ENCODE results near the gene JMJD1C. TPM values are rescaled to one million over a fixed set of nuclear protein-coding genes. Genes with fewer than 3 reads are reported as not detected.
"Not testable (repeated sequence)": the region's sequence is repeated elsewhere in the genome, so short reads cannot be mapped to it uniquely, and the experiment has no call there.

Gene JMJD1C
- total RNA-seq, 1 donor from 2014 or later, result 187 TPM

DNA sequence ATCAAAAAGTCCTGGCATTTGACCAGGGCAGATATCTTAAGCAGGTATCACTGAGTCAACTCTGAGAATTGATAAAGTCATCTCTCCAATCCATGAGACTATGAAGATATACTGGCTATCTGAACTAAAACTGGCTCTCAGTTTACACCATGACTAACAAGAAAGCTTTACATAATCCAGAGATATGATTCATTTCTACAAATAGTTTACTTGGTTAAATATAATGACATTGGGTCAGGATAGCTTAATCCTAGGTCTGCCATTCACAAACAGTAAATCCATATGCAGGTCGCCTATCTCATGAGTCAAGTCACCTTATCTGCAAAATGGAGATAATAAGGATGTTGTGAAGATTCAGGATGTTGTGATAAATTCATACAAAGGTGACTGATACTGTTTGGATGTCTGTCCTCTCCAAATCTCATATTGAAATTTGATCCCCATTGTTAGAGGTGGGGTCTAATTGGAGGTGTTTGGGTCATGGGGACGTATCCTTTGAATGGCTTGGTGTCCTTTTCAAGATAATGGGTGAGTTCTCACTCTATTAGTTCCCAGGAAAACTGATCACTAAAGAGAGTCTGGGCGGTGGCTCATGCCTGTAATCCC lies 117.4 kb downstream of the JMJD1C start:
- DNase-seq, result no peak

DNA sequence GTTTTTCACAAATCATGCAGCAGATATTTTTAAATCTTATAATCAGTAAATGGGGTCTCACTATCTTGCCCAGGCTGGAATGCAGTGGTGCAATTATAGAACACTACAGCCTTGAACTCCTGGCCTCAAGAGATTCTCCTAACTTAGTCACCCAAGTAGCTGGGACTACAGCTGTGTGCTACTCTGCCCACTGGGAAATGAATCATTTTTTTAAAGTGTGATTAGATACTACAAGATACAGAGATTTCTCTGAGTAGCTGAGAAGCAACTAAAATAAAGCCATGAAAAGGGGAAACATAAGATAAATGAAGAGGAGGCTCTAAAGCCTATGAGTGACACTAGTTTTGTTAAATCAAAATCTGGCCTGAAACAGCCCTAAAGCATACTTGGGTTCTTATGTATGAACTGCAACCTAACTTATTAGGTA lies 119.7 kb downstream of the JMJD1C start:
- no peak for DNase-seq

DNA sequence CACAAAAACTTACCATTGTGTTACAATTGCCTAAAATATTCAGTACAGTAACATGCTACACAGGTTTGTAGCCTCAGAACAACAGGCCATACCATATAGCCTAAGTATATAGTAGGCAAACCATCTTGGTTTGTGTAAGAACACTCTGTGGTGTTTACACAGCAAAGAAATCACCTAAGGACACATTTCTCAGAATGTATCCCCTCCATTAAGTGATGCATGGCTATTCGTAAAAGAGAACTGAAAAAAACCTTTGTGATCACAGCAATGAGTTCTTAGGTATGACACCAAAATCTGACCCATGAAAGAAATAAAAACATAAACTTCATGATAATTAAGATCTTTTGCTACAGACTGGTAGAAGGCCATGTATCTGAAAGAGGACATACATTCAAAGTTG lies 121.5 kb downstream of the JMJD1C start:
- no peak for DNase-seq

DNA sequence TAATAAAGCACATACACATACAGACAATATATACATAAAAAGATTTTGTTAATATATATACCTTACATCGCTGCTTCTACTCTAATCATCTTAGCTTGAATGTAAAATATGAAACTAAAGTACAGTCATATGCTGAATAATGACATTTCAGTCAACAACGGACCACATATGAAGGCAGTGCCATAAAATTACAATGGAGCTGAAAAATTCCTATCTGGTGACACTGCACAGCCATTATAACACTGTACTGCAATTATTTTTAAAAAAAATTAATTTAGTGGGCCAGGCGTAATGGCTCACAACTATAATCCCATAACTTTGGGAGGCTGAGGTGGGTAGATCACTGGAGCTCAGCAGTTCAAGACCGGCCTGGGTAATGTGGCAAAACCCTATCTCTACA lies 122.3 kb downstream of the JMJD1C start:
- no peak for DNase-seq

DNA sequence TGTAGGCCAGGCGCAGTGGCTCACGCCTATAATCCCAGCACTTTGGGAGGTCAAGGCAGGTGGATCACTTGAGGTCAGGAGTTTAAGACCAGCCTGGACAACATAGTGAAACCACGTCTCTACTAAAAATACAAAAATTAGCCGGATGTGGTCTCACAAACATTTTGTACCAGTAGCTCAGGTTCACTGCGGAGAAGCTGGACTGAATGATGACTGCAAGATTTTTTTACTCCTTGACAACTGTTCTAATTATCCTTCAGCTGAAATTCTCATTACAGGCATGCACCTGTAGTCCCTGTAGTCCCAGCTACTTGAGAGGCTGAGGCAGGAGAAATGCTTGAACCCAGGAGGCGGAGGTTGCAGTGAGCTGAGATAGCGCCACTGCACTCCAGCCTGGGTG lies 126.1 kb downstream of the JMJD1C start:
- not testable (repeated sequence) for DNase-seq

DNA sequence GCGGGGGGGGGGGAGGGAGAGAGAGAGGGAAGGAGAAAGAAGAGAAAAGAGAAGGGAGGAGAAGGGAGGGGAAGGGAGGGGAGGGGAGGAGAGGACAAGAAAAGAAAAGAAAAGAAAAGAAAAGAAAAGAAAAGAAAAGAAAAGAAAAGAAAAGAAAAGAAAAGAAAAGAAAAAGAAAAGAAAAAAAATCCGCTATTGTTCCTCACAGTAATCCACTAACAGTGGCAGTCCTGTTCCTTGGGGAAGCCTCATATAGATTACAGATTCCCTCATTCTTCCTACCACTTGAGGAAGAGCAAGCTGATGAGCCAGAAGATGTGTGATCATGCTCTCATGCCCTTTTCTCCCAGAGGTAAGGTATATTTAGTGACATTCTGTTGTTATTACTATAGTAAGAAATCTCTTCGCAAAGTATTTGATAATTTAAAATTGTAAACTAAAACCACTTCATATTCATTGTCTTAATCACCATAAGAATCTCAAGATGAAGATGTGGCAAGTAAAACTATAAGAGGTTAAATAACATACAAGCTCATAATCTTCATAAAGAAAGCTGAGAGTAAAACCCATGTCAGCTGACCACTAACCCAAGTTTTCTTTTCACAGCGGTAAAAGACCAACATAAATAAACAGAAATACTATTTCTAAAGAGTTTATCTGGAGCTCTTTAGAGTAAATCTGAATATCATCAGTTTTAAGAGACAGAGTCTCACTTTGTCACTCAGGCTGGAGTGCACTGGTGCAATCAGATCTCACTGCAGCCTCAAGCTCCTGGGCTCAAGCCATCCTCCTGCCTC lies 128.1 kb downstream of the JMJD1C start:
- DNase-seq, result no peak

DNA sequence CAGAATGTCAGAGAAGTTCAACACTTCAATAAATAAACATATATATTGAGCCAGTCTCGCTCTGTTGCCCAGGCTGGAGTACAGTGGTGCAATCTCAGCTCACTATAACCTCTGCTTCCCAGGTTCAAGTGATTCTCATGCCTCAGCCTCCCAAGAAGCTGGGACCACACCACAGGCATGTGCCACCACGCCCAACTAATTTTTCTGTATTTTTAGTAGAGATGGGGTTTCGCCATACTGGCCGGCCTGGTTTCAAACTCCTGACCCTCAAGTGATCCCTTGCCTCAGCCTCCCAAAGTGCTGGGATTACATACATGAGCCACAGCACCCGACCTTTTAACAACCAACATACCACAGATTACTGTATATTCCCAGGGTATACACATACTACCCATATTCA lies 134.2 kb downstream of the JMJD1C start:
- DNase-seq, result no peak

DNA sequence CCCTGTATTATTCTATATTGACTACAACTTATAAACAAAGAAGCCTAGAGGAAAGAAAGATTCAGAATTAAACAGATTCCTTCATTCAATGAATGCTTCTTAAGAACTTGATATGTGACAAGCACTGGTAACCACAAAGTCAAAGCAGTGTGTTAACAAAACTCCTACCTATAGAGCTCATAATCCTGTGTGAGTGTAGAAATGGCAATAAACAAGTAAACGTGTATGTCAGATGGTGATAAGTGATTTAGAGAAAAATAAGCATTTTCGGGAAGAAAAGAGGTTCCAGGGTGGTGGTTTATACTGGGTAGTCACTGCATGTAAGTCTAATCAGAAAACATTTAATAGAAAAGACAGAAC lies 141.3 kb downstream of the JMJD1C start:
- no peak for DNase-seq

DNA sequence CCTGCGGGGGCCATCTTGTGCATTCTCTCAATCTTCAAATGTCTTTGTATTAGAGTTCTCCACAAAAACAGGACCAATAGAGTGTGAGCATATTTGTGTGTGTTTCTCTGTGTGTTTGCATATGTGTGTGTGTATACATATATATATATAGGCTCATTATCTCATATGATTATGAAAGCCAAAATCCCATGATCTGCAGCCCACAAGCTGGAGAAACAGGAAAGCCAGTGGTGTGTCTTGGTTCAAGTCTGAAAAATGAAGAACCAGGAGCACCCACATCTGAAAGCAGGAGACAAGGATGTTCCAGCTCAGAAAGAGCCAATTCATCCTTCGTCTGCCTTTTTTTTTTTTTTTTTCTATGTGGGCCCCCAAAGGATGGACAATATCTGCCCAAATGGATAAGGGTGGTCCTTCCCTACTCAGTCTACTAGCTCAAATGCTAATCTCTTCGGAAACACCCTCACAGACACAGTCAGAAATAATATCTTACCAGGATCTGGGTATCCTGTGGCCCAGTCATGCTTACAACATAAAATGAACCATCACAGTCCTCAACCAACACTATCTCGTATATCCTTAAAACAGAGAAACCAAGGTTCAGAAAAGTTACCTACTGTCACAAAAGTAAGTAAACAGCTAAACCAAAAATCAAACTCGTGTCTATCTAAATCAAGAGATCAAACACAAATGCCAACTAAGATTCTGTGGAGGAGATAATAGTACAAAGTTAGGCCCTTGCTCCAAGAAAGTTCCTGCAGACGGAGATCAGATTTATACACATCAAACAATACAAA lies 141.9 kb downstream of the JMJD1C start:
- no peak for DNase-seq

DNA sequence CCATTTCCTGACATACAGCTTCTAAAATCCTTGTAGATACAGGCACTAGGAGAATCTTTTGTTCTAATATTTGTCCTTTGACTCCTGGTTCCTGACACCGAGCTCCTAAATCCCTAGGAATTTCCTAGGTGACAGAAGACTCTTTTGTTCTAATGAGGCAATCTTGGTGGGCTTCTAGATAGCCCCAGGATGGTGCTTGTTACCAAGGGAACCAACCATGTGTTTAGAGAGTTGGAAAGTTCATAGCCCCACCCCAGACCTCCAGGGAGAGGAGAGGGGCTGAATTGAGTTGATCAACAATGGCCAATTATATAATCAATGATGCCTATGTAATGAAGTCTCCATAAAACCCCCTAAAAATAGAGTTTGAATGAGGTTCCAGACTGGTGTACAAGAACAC lies 145.1 kb downstream of the JMJD1C start:
- no peak for DNase-seq

DNA sequence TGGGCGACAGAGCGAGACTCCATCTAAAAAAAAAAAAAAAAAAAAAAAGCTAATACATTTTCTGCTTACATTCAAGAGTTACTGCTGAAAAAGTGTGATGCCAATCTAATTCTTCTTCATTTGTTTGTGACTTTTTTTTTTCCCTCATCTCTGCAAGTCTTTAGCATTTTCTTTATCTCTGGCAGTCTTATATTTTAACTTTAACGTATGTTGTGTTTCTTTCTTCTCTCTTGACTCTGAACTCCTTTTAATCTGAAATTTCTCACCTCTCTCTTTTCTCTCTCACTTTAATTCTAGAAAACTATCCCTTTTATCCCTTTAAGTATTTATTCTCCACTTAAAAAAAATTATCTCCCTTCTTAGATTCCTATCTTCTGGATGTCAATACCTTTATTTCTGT lies 146.5 kb downstream of the JMJD1C start:
- DNase-seq, result no peak

DNA sequence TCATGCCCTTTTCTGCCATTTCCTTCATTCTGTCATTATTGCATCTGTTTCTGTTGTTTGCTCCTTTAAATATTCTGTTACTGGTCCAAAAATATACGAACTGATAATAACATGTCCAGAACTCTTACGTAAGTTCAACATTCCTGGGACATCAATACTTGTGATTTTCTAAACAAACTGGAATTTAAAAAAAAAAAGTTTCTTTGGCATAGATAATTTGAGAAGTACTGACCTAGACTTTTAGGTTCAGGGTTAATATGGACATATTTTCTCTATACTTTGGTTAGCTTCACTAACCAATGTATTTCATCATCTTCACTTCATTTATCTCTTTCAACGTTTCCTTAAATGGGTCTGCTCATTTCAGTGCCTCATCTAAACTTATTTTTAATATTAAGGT lies 147.3 kb downstream of the JMJD1C start:
- no peak for DNase-seq

DNA sequence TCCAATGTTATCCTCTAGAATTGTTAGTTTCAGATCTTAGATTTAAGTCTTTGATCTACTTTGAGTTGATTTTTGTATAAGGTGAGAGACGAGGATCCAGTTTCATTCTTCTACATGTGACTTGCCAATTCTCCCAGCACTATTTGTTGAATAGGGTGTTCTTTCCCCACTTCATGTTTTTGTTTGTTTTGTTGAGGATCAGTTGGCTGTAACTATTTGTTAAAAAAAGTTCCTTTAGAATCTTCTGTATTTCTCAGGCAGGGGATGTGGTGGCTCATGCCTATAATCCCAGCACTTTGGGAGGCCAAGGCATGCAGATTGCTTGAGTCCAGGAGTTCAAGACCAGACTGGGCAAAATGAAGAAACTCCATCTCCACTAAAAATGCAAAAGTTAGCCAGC lies 151.8 kb downstream of the JMJD1C start:
- DNase-seq, result no peak

DNA sequence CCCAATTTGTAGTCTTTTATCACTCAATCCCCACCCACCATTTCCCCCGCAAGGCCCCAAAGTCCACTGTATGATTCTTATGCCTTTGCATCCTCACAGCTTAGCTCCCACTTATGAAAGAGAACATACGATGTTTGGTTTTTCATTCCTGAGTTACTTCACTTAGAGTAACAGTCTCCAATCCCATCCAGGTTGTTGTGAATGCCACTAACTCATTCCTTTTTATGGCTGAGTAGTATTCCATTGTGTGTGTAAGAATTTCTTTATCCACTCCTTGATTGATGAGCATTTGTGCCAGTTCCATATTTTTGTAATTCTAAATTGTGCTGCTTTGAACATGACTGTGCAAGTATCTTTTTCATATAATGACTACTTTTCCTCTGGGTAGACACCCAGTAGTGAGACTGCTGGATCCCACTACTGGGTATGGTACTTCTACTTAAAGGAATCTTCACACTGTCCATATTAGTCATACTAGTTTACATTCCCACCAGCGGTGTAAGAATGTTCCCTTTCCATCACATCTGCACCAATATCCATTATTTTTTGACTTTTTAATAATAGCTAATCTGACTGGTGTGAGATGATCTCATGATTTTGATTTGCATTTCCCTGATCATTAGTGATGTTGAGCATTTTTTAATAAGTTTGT lies 152.6 kb downstream of the JMJD1C start:
- no peak for DNase-seq

DNA sequence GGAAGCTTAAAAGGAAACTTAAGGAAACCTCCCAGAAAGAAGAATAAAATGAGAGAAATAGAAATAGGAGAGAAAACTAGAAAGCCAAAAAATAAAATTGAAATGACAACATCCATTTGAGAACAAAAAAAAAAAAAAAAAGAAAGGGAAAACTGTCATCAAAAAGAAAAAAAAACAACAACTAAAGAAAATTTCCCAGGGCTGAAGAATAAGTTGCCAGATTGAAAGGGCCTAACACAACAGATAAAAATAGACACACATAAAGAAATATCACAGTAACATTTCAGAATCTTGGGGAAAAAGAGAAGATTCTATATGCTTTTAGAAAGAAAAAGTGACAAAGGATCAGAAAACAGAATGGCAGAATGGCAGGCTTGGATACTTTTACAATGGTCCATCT lies 157.1 kb downstream of the JMJD1C start:
- DNase-seq, result no peak

DNA sequence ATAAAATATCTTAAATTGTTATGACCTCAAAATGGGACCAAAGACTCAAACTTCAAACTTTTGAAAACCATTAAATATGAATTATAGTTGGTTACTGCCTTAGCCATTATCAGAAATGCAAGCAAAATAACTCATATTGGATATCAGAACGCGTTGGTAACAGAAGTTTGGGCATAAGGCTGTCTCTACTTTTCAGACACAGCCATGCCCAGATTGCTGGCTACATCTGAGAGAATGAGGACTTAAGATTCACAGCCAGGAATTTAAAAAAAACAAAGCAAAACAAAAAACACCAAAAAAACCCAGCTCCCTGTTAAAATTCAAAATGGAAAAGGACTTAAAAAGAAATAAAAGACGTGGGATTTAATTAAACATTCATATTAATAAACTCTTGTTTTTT lies 161.6 kb downstream of the JMJD1C start:
- no peak for DNase-seq

DNA sequence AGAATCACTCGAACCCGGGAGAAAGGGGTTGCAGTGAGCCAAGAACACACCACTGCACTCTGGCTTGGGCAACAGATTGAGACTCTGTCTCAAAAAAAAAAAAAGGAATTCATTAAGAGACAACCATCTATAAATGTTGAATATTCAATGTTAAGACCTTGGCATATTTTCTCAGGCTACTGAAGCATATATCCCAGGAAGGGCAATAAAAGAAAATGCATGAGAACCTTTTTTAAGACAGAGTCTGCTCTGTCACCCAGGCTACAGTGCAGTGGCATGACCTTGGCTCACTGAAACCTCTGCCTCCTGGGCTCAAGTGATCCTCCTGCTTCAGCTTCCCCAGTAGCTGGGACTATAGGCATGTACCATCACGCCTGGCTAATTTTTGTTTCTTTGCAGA lies 165.0 kb downstream of the JMJD1C start:
- no peak for DNase-seq

DNA sequence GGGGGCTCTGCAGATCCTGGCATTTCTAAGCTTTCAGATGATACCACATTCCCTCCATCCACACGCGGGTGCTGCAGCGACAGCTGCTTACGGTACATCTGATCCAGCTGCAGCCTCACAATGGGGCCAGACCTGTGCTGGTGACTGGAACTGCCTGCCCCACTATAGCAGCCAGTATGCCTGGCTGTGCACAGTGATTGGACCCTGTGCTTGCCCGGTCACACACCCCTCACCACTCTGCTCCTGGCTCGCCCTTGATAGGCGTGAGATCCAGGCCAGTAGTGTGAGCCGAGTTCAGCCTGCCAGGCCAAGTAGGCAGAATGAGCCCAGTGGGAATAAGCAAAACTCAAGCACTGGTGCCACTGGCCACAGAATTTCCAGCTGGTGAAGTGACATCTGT lies 167.8 kb downstream of the JMJD1C start:
- no peak for DNase-seq

DNA sequence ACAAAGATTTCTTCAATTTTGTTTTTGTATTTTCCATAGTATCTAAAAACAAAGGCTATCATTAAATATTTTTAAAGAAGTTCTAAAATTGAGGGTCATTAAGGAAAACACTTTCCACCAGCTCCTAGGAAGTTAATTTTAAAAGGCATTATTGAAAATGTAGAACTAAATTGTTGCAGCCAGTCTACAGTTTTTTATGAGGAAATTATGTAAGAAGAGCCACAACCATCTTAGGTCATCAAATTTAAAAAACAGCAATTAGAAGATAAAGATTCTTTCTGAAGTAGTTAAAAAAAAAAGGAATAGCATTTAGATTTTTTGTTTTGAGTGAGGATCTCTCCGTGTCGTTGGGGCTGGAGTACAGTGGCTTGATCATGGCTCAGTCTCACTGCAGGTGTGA lies 171.0 kb downstream of the JMJD1C start:
- no peak for DNase-seq

DNA sequence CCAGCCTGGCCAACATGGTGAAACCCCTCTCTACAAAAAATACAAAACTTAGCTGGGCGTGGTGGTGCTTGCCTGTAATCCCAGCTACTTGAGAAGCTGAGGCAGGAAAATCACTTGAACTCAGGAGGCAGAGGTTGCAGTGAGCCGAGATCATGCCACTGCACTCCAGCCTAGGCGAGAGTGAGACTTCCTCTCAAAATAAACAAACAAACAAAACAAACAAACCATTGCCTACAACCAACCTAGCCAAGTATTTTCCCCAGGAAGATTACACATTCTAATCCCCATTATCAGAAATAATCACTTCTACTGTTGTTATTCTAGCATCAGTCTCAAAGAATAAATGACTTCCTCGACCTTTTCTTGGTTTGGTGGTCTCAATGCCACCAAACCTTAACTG lies 172.9 kb downstream of the JMJD1C start:
- DNase-seq, result not testable (repeated sequence)

DNA sequence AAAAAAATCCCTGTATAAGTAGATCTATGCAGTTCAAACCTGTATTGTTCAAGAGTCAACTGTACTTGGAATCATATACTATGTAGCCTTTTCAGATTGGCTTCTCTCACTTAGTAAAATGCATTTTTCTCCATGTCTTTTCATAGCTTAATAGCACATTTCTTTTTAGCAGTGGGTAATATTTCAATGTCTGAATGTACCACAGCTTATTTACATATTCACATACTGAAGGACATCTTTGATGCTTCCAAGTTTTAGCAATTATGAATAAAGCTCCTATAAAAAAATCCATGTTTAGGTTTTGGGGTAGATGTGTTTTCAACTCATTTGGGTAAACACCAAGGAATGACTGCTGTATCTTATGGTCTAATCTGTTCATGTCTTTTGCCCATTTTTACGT lies 177.6 kb downstream of the JMJD1C start:
- no peak for DNase-seq

DNA sequence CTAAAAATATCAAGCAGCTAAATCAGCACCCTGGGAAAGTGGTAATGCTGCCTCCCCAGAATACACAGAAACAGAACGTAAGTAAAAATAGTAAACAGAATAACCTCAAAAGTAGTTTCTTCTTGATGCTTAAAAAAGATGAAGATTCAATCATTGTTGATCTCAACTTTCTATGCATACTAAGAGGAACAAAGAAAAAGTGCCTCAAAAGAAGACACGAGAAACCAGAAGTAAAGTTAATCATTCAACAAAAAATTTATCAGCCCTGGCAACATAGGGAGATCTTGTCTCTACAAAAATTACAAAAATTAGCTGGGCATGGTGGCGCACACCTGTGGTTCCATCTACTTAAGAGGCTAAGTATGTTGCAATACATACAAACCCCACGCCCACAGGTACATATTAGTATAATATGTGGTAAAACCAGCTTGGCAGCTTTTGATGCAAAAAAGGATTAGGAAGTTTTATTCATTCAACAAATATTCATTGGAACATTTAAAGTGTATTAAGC lies 179.0 kb downstream of the JMJD1C start:
- no peak for DNase-seq

DNA sequence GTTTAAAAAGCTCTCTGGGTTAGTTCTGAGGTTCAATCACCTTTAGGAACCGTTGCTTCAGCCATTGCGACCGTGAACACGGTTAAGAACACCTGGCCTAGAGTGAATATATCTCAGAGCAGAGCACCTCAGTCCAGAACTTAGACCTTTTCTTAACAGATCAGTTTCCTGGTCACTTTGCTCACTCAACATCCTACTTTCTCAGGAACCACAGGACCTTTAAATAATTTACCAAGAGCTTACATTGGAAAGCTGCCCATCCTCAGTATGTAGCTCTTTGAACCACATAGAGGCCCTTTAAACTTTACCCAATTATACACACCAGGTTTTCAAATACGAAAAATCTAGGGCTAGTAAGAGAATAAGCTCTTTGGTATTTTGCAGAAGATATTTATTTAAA lies 179.4 kb downstream of the JMJD1C start:
- DNase-seq, result no peak

Data from tongue (tissue), 2 donors.